Trophoblast cell (in vitro differentiated cells and primary cell): ENCODE measurements around the gene SHROOM1.

Experiments used
- DNase-seq, 2 donors: peaks; one replicate each; pipeline ENCODE4 v3.0.0-alpha.2; 2016
- H2AFZ ChIP-seq: 2 replicates; pipeline ENCODE4 v1.6.1; 2013; ENCODE audit warnings: low read length, moderate library complexity, mild to moderate bottlenecking; ENCODE audit not compliant: insufficient read depth, poor library complexity
- H2AK5ac ChIP-seq: 2 replicates; pipeline ENCODE4 v1.6.1; 2013; ENCODE audit warnings: mild to moderate bottlenecking, low read length
- H2BK120ac ChIP-seq: 2 replicates; pipeline ENCODE4 v1.6.1; 2013; ENCODE audit warnings: low read length, mild to moderate bottlenecking, moderate library complexity; ENCODE audit not compliant: insufficient read depth, poor library complexity
- H2BK12ac ChIP-seq: 2 replicates; pipeline ENCODE4 v1.6.1; 2013; ENCODE audit warnings: mild to moderate bottlenecking, low read length, moderate library complexity
- H2BK5ac ChIP-seq: 2 replicates; pipeline ENCODE4 v1.6.1; 2013; ENCODE audit warnings: low read length, low read depth, moderate library complexity, mild to moderate bottlenecking; ENCODE audit not compliant: poor library complexity
- H3K14ac ChIP-seq: 2 replicates; pipeline ENCODE4 v1.6.1; 2013; ENCODE audit warnings: mild to moderate bottlenecking, low read length
- H3K18ac ChIP-seq: 2 replicates; pipeline ENCODE4 v1.6.1; 2013; ENCODE audit warnings: mild to moderate bottlenecking, low read length
- H3K23ac ChIP-seq: 2 replicates; pipeline ENCODE4 v1.6.1; 2013; ENCODE audit warnings: low read length
- H3K27ac ChIP-seq: 2 replicates; pipeline ENCODE4 v1.5.1; 2013; ENCODE audit warnings: low read depth, mild to moderate bottlenecking, inconsistent platforms, low read length, moderate library complexity
- H3K27me3 ChIP-seq: 2 replicates; pipeline ENCODE4 v1.6.1; 2013; ENCODE audit warnings: inconsistent platforms, mild to moderate bottlenecking, low read length, moderate library complexity; ENCODE audit not compliant: insufficient read depth
- H3K36me3 ChIP-seq, 2 experiments: 1 replicate in 1 of 2; 2 replicates in 1 of 2; pipeline ENCODE4 v1.6.1; 2013; ENCODE audit warnings: low read length in 2 of 2, mild to moderate bottlenecking in 2 of 2, moderate library complexity in 1 of 2; ENCODE audit not compliant: insufficient read depth in 2 of 2, control insufficient read depth in 1 of 2
- H3K4ac ChIP-seq: 2 replicates; pipeline ENCODE4 v1.6.1; 2013; ENCODE audit warnings: low read depth, mild to moderate bottlenecking, low read length, moderate library complexity
- H3K4me1 ChIP-seq, 2 experiments: 1 replicate in 1 of 2; 2 replicates in 1 of 2; pipeline ENCODE4 v1.6.1; 2013; ENCODE audit warnings: low read length in 2 of 2, mild to moderate bottlenecking in 2 of 2, moderate library complexity in 1 of 2; ENCODE audit not compliant: insufficient read depth in 2 of 2, control insufficient read depth in 1 of 2
- H3K4me2 ChIP-seq: 2 replicates; pipeline ENCODE4 v1.6.1; 2013; ENCODE audit warnings: inconsistent platforms, mild to moderate bottlenecking, low read length, moderate library complexity
- H3K4me3 ChIP-seq: 2 replicates; pipeline ENCODE4 v1.5.1; 2013; ENCODE audit warnings: mild to moderate bottlenecking, low read depth, low read length, inconsistent platforms
- H3K79me1 ChIP-seq: one replicate; pipeline ENCODE4 v1.6.1; 2013; ENCODE audit warnings: low read length
- H3K79me2 ChIP-seq: 2 replicates; pipeline ENCODE4 v1.6.1; 2013; ENCODE audit warnings: low read length, mild to moderate bottlenecking; ENCODE audit not compliant: control insufficient read depth, insufficient read depth, poor library complexity
- H3K9ac ChIP-seq: 2 replicates; pipeline ENCODE4 v1.6.1; 2013; ENCODE audit warnings: mild to moderate bottlenecking, low read length
- H3K9me3 ChIP-seq: 2 replicates; pipeline ENCODE4 v1.6.1; 2013; ENCODE audit warnings: low read depth, mild to moderate bottlenecking, control low read depth, inconsistent platforms, low read length; ENCODE audit not compliant: insufficient read depth
- H4K12ac ChIP-seq: 2 replicates; pipeline ENCODE4 v1.6.1; 2013; ENCODE audit warnings: low read depth, mild to moderate bottlenecking, low read length, moderate library complexity
- H4K8ac ChIP-seq: 2 replicates; pipeline ENCODE4 v1.6.1; 2013; ENCODE audit warnings: low read depth, mild to moderate bottlenecking, low read length, moderate library complexity
- H4K91ac ChIP-seq: one replicate; pipeline ENCODE4 v1.6.1; 2013; ENCODE audit warnings: low read depth, mild to moderate bottlenecking, low read length, moderate library complexity
- WGBS: extraction: QIAGEN DNeasy Blood & Tissue Kit; methylation state at CpG from one replicate; pipeline ENCODE4 v1.1.7; 2013; ENCODE audit warnings: missing lambda C conversion rate; ENCODE audit not compliant: insufficient read length, insufficient coverage; ENCODE audit errors: extremely low coverage; 5-methylcytosine and 5-hydroxymethylcytosine counted together

SHROOM1 gene

DNA sequence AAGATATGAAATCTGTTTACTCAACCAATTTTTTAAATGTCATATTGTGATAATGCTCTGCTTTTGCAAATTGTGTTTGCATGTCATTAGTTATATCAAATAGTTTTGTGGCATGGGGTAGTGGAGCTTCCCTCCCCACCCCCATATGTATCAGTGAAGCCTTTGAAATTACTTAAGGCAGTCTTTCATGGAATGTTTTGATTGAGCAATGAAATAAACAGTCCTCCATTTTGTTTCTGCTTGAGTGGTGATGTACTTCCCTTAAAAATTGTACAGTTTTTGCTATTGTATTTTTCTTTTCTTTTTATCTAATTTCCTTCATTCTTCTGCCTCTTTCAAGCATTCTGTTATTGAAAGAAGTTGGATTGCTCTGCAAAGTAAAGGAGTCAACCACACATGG is 13.9 kb downstream of the SHROOM1 start:
- H3K4me2 ChIP-seq = no peak overlapping the region
- H2AFZ ChIP-seq = no peak overlapping the region
- no peak overlapping the region for H4K91ac ChIP-seq
- no peak overlapping the region for H4K12ac ChIP-seq
- H3K9me3 ChIP-seq = peaks cover 6% of the 10 kb centered on the region
- H2BK5ac ChIP-seq = no peak overlapping the region
- H3K4ac ChIP-seq = no peak overlapping the region
- no peak overlapping the region for H3K23ac ChIP-seq
- H3K18ac ChIP-seq = no peak overlapping the region
- peaks cover 12% of the 10 kb centered on the region for H3K79me2 ChIP-seq
- H3K79me1 ChIP-seq = peaks cover 16% of the 10 kb centered on the region
- no peak overlapping the region for H2BK12ac ChIP-seq
- H4K8ac ChIP-seq = no peak overlapping the region
- H3K9ac ChIP-seq = no peak overlapping the region
- H3K4me3 ChIP-seq = no peak overlapping the region
- no peak overlapping the region for H3K27ac ChIP-seq
- peaks cover 4% of the 10 kb centered on the region in 2 experiments for H3K36me3 ChIP-seq
- H2BK120ac ChIP-seq = no peak overlapping the region
- no peak overlapping the region for H2AK5ac ChIP-seq
- peaks cover 12 to 16% of the 10 kb centered on the region in 2 experiments for H3K4me1 ChIP-seq
- no peak overlapping the region for H3K14ac ChIP-seq
- no peaks in the 10 kb centered on the region for H3K27me3 ChIP-seq
- DNase-seq = no peak

DNA sequence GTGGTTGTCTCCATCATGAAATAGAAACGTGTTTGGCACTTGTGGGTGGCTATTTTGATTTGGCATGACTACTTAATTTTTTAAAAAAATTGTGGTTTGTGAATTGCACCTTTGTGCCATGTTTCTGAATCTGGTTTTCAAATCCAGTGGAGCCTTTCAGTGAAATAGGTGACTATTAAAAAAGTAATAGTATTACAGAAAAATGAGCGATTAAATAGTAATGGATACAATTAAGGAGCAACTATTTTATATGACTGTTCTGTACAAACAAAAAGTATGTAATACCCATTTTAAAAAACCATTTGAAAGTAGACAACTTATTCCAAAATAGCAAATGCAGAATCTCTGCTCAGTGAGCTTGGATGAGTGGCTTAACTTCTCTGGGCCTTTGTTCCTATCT is 14.4 kb downstream of the SHROOM1 start:
- no peak overlapping the region for H2AFZ ChIP-seq
- no peak overlapping the region for H4K91ac ChIP-seq
- WGBS = no CpG with 5 or more reads among the region's 2 CpGs
- H3K4ac ChIP-seq = no peak overlapping the region
- H2BK120ac ChIP-seq = no peak overlapping the region
- H3K18ac ChIP-seq = no peak overlapping the region
- no peak overlapping the region for H2BK5ac ChIP-seq
- H3K4me1 ChIP-seq = peaks cover 12 to 16% of the 10 kb centered on the region in 2 experiments
- H3K4me3 ChIP-seq = no peak overlapping the region
- DNase-seq = no peak
- peaks cover 12% of the 10 kb centered on the region for H3K79me2 ChIP-seq
- H3K27ac ChIP-seq = no peak overlapping the region
- H2AK5ac ChIP-seq = no peak overlapping the region
- no peak overlapping the region for H3K23ac ChIP-seq
- no peaks in the 10 kb centered on the region for H3K27me3 ChIP-seq
- H3K4me2 ChIP-seq = no peak overlapping the region
- H3K9ac ChIP-seq = no peak overlapping the region
- no peak overlapping the region for H3K14ac ChIP-seq
- no peak overlapping the region for H4K8ac ChIP-seq
- H3K79me1 ChIP-seq = peaks cover 16% of the 10 kb centered on the region
- H3K9me3 ChIP-seq = peaks cover 6% of the 10 kb centered on the region
- no peak overlapping the region for H2BK12ac ChIP-seq
- H4K12ac ChIP-seq = no peak overlapping the region
- H3K36me3 ChIP-seq = peaks cover 4% of the 10 kb centered on the region in 2 experiments

GRCh38 chr5:132815454-132815853 is 15.0 kb downstream of the SHROOM1 start:
- no peak overlapping the region for H3K18ac ChIP-seq
- H3K9me3 ChIP-seq = peaks cover 6% of the 10 kb centered on the region
- peaks cover 4% of the 10 kb centered on the region in 2 experiments for H3K36me3 ChIP-seq
- peaks cover 12 to 16% of the 10 kb centered on the region in 2 experiments for H3K4me1 ChIP-seq
- H2BK5ac ChIP-seq = no peak overlapping the region
- DNase-seq = no peak
- no peak overlapping the region for H3K23ac ChIP-seq
- no peak overlapping the region for H2AK5ac ChIP-seq
- H3K79me1 ChIP-seq = peaks cover 16% of the 10 kb centered on the region
- H4K8ac ChIP-seq = no peak overlapping the region
- no peak overlapping the region for H2BK120ac ChIP-seq
- no peak overlapping the region for H3K27ac ChIP-seq
- no peak overlapping the region for H3K14ac ChIP-seq
- H2AFZ ChIP-seq = no peak overlapping the region
- no peaks in the 10 kb centered on the region for H3K27me3 ChIP-seq
- no CpG with 5 or more reads among the region's 1 CpG for WGBS
- no peak overlapping the region for H3K4ac ChIP-seq
- H2BK12ac ChIP-seq = no peak overlapping the region
- H3K4me2 ChIP-seq = peak overlapping the region; percentile 22
- no peak overlapping the region for H4K91ac ChIP-seq
- no peak overlapping the region for H3K9ac ChIP-seq
- H3K79me2 ChIP-seq = peaks cover 12% of the 10 kb centered on the region
- H4K12ac ChIP-seq = no peak overlapping the region
- no peak overlapping the region for H3K4me3 ChIP-seq

DNA sequence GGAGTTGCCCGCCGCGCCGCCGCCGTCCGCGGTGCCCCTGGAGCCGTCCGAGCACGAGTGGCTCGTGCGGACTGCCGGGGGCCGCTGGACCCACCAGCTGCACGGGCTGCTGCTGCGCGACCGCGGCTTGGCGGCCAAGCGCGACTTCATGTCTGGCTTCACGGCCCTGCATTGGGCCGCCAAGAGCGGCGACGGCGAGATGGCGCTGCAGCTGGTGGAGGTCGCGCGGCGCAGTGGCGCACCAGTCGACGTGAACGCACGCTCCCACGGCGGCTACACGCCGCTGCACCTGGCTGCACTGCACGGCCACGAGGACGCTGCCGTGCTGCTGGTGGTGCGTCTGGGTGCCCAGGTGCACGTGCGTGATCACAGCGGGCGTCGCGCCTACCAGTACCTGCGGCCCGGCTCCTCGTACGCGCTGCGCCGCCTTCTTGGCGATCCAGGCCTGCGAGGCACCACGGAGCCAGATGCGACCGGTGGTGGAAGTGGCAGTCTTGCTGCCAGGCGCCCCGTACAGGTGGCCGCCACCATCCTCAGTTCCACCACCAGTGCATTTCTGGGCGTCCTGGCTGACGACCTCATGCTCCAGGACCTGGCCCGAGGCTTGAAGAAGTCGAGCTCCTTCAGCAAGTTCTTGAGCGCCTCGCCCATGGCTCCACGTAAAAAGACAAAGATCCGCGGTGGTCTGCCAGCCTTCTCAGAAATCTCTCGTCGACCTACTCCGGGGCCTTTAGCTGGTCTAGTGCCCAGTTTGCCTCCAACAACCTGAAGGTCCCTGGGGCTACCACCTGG is 15.7 kb downstream of the SHROOM1 start:
- H4K12ac ChIP-seq = peak overlapping the region; percentile 73
- peak overlapping the region; percentile 74 for H2AFZ ChIP-seq
- H2AK5ac ChIP-seq = peak overlapping the region; percentile 44
- peak overlapping the region; percentile 90 for H4K91ac ChIP-seq
- peaks cover 4% of the 10 kb centered on the region in 2 experiments for H3K36me3 ChIP-seq
- H2BK12ac ChIP-seq = peak overlapping the region; percentile 27
- H3K4me3 ChIP-seq = peak overlapping the region; percentile 82
- H3K4me2 ChIP-seq = peak overlapping the region; percentile 96
- H3K23ac ChIP-seq = no peak overlapping the region
- H3K14ac ChIP-seq = peak overlapping the region; percentile 73
- H3K79me2 ChIP-seq = peaks cover 12% of the 10 kb centered on the region
- peaks cover 6% of the 10 kb centered on the region for H3K9me3 ChIP-seq
- no peaks in the 10 kb centered on the region for H3K27me3 ChIP-seq
- H2BK5ac ChIP-seq = peak overlapping the region; percentile 20
- peak overlapping the region; percentile 82 for H2BK120ac ChIP-seq
- DNase-seq = no peak
- H3K9ac ChIP-seq = no peak overlapping the region
- H3K4ac ChIP-seq = peak overlapping the region; percentile 13
- WGBS = no CpG with 5 or more reads among the region's 81 CpGs
- H3K18ac ChIP-seq = peak overlapping the region; percentile 60
- peaks cover 12 to 16% of the 10 kb centered on the region in 2 experiments for H3K4me1 ChIP-seq
- peak overlapping the region; percentile 95 for H4K8ac ChIP-seq
- peak overlapping the region; percentile 26 for H3K27ac ChIP-seq
- H3K79me1 ChIP-seq = peaks cover 16% of the 10 kb centered on the region
